ENCODE data around the gene WNK1.

Gene WNK1

DNA sequence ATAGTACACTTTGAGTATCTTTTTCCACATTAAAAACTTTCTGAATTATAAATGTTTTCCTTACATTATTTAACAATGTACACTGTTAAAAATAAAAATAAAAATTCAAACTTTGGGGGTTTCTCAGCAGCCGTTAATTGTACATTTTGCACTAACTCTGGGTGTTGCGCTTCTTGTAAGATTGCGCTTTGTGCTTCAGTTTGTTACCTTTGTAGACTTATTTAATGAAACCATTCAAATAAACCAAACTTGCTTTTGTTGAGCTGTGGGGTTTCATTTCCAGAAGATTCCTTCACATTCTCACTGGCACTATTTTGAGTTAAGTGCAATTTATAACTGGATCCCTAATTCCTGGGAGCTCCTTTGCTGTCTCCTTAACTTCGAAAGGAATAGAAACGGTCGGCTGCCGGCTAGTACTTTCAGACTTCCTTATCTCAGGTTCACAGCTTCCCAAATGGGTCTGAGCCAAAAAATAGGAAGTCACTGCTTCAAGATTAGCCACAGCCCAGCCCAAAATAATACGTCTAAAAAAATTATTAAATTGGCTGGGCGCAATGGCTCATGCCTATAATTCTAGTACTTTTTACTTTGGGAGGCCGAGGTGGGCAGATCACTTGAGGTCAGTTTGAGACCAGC is 158.9 kb downstream of the WNK1 start:
- DNase-seq (ENCODE audit: low read depth), result no peak
- no peak overlapping the region for H3K4me3 ChIP-seq (ENCODE audit: low read depth, low read length)
- TF ChIP-seq, protein P1, sequence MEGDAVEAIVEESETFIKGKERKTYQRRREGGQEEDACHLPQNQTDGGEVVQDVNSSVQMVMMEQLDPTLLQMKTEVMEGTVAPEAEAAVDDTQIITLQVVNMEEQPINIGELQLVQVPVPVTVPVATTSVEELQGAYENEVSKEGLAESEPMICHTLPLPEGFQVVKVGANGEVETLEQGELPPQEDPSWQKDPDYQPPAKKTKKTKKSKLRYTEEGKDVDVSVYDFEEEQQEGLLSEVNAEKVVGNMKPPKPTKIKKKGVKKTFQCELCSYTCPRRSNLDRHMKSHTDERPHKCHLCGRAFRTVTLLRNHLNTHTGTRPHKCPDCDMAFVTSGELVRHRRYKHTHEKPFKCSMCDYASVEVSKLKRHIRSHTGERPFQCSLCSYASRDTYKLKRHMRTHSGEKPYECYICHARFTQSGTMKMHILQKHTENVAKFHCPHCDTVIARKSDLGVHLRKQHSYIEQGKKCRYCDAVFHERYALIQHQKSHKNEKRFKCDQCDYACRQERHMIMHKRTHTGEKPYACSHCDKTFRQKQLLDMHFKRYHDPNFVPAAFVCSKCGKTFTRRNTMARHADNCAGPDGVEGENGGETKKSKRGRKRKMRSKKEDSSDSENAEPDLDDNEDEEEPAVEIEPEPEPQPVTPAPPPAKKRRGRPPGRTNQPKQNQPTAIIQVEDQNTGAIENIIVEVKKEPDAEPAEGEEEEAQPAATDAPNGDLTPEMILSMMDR (IDR thresholded peaks at IDR 0.05; ENCODE audit: insufficient read depth, low read depth, low read length, missing control alignments), result no peak

DNA sequence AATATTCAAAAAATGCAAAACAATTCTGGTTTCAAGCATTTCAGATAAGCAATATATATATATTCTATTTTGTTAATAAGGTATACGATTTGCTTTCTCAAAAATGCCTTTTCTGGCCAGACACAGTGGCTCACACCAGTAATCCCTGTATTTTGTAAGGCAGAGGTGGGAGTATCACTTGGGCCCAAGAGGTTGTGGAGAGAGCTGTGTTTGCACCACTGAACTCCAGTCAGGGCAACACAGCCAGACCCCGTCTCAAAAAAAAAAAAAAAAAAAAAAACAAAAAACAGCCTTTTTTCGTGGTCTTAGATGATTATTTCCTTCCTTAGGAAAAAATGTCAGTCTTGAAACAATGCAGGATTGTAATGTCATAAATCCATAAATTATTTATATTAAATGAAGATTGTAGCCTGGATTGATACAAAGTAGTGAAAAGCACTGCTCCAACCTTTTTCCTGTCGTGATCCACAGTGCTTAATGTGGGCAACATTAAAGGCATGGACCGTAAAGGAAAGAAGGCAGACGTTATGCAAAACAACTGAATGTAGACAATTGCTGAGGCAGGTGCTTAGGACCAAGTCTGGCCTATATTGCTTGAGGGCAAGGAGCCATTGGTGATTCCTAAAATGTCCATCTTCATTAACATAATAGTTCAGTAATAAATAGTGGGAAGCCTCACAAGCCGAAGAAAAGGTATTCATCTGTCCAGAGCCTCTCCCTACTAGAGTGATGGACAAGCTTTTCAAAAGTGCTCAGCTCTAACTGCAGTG is 160.3 kb downstream of the WNK1 start:
- TF ChIP-seq, protein P1 (IDR thresholded peaks at IDR 0.05; ENCODE audit: insufficient read depth, low read depth, low read length, missing control alignments), result no peak
- no peak overlapping the region for H3K4me3 ChIP-seq (ENCODE audit: low read depth, low read length)
- DNase-seq (ENCODE audit: low read depth), result no peak

GRCh38 chr12:913919-914698 is 161.7 kb downstream of the WNK1 start:
- H3K4me3 ChIP-seq (ENCODE audit: low read depth, low read length), result no peak overlapping the region
- TF ChIP-seq, protein P1 (IDR thresholded peaks at IDR 0.05; ENCODE audit: insufficient read depth, low read depth, low read length, missing control alignments), result no peak
- DNase-seq (ENCODE audit: low read depth), result no peak

- no peak for DNase-seq (ENCODE audit: low read depth)
- H3K4me3 ChIP-seq (ENCODE audit: low read depth, low read length), result no peak overlapping the region
- TF ChIP-seq, protein P1 (IDR thresholded peaks at IDR 0.05; ENCODE audit: insufficient read depth, low read depth, low read length, missing control alignments), result no peak
These were observed 162.7 kb downstream of the WNK1 start for GRCh38 chr12:915090-915489.

GRCh38 chr12:916240-916639 is 163.9 kb downstream of the WNK1 start:
- H3K4me3 ChIP-seq (ENCODE audit: low read depth, low read length), result no peak overlapping the region
- no peak for DNase-seq (ENCODE audit: low read depth)
- TF ChIP-seq, protein P1 (IDR thresholded peaks at IDR 0.05; ENCODE audit: insufficient read depth, low read depth, low read length, missing control alignments), result no peak

GRCh38 chr12:916712-917445 is 164.5 kb downstream of the WNK1 start:
- no peak overlapping the region for H3K4me3 ChIP-seq (ENCODE audit: low read depth, low read length)
- TF ChIP-seq, protein P1 (IDR thresholded peaks at IDR 0.05; ENCODE audit: insufficient read depth, low read depth, low read length, missing control alignments), result no peak
- no peak for DNase-seq (ENCODE audit: low read depth)
